HG02970 (cell line): ENCODE data around the gene EAF2.

Experiments used
- ATAC-seq: cut with Tn5 transposase; IDR thresholded peaks from one replicate; pipeline ENCODE4 v1.9.1; 2021; ENCODE audit warnings: mild to moderate bottlenecking, moderate library complexity, moderate number of reproducible peaks; ENCODE audit not compliant: unreplicated experiment, low FRiP score

EAF2 gene

DNA sequence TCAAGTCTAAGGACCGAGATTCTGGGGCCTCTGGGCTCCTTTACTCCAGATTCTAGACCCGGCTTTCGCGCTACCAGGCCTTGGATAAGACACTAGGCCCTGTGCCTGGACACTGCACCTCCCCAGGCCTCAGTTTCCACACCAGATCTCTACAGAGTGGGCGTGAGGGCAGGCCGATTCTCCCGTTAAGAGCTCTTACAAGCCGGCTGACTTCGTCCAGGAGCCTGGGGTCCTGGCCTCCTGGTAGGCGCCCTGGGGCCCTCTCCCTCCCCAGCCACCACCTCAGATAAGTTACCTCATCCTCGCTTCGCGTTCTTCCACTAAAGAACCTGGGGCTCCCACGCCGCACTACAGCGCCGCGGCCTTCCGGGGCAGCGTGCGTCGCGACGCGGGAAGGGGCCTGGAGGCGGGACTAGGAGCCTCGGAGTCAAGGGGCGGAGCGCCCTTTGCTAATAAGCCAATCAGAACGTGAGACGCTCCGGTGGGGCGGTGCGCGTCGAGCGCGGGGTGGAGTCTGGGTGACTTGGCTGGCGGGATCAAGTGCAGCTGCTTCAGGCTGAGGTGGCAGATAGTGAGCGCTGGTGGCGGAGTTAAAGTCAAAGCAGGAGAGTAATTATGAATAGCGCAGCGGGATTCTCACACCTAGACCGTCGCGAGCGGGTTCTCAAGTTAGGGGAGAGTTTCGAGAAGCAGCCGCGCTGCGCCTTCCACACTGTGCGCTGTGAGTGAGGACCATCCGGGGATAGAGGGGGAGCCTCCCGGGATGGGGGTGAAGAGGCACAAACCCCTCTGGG lies at the start of gene EAF2, which contains the start of gene IQCB1:
Gene EAF2 (plus strand): TSS at position 539 of the 794 bp plus-strand sequence. CDS start 77 bp downstream, at position 616.
Gene IQCB1 (minus strand): TSS at position 390 of the 794 bp plus-strand sequence. CDS start 6,100 bp downstream, outside the sequence.
- ATAC-seq: peak; percentile 97

DNA sequence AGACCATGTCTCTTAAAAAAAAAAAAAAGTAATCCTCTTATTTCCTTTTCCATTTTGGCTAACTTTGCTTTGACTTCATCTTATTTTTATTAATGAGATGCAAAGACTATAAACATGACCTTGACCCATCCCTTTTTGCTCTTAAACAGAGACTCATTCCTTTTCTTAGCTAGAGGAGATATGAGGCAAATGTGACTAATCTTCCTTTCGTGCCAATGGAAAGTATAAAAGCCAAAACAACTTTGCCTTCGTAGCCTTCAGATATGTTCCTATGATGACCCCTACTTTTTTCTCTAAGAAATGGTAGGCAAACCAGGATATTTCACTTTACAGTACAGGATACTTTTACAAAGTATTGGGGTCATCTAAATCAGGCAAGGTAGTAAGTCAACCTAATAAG lies 48.5 kb upstream of the EAF2 start:
- ATAC-seq: no peak

DNA sequence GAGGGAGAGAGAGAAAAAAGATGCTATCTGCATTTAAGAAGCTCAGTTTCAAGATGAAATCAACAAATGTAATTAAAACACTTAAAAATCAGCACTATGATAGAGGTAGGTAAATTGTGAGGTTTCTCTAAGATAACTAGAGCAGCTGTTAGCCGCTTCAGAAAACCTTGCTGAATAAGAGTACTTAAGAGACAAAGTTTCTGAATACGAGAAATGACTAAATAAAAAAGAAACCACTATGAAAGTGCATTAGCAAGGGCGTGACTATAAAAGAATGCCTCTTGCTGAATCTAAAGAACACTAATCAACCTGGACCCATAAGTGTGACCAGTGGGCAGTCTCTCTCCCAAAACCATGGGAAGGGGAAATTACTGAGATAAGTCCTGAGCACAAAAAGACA lies 41.9 kb upstream of the EAF2 start:
- ATAC-seq: no peak

DNA sequence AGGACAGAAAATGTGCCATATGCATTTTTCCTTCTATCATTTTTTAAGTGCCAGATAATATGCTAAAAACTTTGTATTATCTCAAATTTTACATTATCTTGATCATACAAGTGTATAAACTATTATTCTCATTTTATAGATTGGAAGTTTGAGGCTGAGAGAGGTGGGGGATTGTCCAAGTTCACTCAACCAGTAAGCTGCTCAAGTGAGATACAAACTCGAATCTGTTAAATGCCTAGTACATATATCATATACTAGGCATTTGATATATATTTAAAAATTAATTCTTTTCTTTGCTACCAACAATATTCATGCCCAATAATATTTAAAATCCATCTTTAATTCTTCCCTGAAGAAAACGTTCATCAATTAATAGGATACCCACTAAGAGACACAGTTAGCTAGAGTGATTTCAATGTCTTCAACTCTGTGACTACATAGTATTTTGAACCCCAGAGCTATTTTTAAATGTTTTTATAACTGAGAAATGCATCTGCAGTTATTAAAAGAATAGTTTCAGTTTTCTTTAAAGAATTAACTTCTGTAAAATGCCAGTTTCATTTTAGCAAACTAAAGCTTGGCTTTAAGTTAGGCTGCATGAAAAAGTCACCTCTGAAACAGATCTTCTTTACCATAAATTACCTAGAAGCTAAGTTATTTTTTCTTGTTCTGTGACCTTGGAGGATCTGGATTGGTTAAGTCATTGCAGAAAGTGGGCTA lies 40.6 kb upstream of the EAF2 start:
- ATAC-seq: no peak

DNA sequence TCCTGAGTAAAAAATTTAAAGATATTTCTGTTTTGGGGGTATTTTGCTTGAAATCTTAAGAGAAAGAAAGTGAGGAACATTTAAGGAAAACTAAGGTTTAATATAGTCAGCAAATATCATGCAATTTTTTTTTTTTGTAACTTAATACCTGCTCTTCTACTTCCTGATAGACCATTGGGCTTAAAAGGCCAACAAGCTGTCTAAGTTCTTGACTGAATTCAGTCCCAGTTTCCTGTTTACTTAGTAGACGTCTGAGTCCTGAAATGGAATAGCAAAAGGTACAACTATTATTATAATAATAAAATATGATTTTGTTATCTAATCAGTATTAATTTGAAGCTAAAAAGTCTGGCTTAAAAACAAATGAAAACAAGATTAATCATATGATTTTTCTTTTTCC lies 38.0 kb upstream of the EAF2 start:
- ATAC-seq: no peak

DNA sequence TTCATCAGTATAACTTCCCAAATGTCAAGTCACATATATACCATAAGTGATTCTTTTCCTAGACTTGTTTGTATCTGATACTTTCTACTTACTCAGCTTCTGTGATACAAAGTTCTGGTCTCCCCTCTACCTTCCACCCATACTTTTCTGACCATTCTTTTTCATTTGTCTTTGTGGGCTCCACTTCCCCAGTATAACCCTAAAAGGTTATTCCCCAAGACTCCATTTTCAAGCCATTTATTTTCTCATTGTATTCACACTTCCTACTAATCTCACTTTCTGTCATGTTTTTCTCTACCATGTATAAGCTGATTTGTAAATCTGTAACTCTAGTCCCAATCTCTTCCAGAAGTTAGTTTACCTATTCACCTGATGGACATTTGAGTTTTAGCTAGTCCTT lies 34.1 kb upstream of the EAF2 start:
- no peak for ATAC-seq

DNA sequence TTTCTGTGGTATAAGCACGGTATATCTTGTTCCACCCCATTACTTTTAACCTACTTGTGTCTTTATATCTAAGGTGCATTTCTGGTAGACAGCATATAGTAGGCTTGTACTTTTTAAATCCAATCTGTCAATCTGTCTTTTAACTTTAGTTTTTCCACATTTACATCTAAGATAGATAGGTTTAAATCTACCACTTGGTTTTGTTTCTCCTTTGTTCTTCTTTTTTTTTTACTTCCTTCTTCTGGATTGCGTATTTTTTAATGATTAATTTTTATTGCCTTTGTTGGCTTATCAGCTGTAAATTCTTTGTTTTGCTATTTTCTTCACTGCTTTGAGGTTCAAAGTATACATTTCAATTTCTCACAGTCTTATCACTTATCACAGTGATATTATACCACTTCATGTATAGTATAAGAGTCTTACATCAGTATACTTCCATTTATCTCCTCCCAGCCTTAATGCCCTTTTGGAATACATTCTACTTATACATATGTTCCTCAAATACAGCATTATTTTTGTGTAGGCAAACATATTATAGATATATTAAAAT lies 31.2 kb upstream of the EAF2 start:
- no peak for ATAC-seq

DNA sequence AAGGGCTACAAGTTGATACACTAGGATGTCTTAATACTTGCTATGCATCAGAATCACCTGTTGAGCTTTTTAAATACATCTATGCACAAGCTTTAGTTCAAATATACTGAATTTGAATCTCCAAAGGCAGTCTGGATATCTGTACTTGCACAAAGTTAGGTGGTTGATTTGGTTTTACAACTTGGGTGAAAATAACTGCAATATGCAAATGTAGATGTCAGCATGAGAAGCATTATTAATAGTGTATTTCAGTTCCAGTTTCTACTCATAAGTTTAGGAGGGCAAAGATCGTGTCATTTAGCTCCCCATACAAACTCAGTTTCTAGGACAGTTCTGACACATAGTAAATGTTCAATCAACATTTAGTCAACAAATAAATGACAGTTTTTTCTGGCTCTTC lies 25.8 kb upstream of the EAF2 start:
- ATAC-seq: peak; percentile 91

DNA sequence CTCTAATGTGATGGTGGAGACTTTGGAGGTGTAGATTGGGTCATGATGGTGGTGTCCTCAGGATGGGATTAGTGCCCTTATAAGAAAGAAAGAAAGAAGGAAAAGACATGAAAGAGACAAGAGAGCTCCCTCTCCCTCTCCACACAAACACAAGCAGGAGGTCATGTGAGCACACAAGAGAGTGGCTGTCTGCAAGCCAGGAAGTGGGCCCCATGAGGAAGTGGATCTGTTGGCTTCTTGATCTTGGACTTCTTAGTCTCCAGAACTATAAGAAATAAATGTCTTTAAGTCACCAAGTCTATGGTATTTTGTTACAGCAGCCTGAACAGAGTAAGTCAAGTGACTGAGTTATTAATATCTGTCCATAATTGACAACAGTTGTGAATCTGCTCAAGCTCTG lies 17.3 kb upstream of the EAF2 start:
- ATAC-seq: no peak

DNA sequence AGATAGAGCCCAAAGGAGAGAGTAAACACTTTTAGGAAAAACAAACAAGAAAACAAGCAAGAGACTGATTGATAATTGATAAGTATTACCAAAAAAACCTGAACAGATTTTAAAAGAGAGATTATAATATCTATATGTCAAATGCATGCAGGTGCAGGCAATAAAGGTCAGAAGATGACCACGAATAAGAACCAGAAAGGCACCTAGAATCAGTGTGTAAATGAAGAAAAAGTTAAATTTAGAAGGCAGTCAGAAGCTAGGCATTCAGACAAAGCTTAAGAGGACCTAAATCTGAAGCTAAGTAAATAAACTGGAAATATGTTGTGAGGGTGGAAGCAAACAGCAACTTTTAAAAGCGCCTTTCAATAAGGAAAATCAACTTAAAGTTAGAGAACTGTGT lies 16.4 kb upstream of the EAF2 start:
- ATAC-seq: no peak

DNA sequence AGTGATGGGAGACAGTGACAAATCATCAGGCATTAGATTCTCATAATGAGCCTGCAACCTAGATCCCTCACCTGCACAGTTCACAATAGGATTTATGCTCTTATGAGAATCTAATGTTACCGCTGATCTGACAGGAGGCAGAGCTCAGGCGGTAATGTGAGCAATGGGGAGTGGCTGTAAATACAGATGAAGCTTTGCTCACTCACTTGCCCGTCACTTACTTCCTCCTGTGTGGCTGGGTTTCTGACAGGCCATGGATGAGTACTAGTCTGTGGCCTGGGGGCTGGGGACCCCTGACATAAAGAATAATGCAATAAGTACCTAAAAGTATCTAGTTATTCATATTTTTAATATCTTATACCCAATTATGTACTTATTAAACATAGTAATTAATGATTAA lies 15.8 kb upstream of the EAF2 start:
- no peak for ATAC-seq

DNA sequence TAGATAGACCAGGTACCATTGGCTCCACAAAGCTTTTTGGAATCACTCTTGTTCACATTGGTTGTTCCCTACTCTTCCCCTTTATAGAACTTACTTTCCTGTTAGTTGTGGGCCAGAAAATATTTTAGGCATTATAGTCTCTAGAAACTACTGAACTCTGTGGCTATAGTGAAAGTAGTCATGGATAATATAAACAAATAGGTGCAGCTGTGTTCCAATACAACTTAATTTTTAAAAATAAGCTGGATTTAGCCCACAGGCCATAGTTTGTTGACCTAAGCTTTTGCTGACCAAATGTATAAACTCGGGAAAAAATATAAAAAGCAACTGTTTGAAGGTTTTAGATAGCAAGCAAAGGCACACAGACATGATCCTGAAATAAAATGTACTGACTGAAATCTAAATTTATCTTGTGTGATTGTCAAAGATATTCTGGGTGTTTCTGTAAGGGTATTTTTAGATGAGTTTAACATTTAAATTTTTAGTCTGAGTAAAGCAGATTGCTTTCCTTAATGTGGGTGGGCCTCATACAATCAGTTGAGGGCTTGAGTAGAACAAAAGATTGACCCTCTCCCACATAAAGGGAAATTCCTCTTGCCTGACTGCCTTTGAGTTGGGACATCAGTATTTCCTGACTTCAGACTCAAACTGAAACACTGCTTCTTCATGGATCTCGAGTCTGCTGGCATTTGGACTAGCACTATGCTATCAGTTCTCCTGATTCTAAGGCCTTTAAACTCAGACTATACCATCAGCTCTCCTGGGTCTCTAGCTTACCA lies 13.4 kb upstream of the EAF2 start:
- ATAC-seq: no peak

DNA sequence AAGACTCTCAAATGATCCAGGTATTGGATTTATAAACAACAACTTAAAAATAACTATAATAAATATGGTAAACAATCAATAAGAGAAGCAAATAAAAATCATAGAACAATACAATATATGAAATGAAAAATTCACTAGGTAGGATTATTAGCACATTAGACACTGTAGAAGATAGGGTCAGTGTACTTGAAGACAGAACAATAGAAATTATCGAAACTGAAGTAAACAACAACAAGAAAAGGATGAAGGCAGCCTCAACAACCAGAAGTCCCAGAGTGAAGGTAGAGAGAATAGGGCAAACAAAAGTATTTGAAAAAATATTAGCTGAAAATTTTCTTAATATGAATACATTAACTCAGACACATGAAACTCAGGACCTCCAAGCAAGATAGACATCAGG lies 12.0 kb upstream of the EAF2 start:
- no peak for ATAC-seq

DNA sequence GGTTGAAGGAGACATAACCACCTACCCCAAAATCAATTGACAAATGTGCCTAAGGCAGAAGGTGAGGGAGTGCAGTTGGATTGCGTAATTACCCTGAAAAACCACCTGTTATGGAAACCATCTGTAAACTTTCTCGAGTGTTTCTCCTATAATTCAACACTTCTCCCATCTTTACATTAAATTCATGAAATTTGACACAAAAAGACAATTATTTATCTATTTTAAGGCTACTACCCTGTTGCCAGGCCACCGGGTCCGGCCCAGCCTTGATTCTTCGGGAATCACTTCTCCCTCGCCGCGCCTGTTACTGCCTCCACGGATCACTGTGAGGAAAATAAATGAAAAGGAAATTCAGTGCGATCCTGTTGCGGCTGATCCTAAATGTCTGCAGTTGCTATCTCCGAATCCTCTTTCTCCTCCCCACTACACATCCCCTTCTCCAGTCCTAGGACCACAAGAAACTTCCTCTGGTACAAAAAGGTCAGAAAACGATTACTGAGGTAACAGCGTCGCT lies 795 bp upstream of the EAF2 start:
- ATAC-seq: no peak

DNA sequence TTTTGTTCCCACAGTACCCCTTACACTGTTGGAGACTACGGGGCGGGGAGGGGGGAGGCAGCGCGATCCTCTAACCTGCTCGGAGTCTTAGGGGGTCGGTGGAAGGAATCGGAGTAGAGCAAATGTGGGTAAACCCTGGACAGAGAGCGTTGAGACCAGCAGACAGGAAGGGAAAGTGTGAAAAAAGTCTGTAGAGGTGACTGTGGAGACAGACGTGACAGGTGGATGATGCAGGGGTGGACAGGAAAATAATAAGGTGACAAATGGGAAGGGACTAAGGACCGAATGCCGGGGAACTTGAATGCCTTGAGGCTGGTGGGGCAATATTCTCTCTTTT lies 424 bp downstream of the EAF2 start:
- ATAC-seq: no peak

DNA sequence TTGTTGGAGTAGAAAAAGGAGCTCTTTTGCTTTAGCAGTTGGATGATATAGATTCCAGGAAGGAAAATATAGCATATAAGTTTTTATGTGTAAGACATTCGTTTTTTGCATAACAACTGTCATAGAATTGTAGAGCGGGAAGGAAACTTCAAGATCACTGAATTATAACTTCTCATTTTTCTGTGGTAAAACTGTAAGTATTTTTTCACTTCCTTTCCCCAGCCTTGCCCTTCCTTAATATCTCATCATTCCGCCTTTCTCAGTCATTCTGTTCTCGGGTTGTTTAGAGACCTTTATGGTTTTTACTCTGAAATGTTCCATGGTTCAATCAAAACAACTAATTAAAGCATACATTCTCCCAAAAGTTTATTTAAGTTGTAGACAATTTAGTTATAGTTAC lies 1.1 kb downstream of the EAF2 start:
- no peak for ATAC-seq

DNA sequence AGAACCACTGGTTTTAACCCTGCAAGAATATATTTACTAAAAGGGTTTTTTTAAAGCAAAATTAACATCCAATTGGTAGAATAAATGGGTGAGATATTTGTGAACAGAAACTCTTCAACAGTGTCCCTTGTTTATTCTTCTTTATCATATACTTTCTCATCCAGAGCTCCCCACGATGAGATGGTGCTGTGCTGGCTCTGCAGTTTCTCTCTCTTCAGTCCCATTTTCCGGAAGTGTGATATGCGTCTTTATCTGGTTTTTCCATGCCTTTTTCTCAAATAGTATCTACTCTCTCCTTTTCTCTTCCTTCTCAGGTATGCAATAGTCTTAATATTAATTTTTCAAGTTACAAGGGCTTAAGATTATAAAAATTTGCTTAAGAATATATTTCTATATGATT lies 1.5 kb downstream of the EAF2 start:
- no peak for ATAC-seq

DNA sequence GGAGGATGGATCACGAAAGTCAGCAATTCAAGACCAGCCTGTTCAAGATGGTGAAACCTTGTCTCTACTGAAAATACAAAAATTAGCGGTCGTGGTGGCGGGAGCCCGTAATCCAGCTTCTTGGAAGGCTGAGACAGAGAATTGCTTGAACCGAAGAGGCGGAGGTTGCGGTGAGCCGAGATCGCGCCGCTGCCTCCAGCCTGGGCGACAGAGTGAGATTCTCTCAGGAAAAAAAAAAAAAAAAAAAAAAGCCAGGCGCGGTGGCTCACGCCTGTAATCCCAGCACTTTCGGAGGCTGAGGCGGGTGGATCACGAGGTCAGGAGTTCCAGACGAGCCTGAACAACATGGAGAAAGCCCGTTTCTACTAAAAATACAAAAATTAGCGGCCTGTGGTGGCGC lies 5.0 kb downstream of the EAF2 start:
- no peak for ATAC-seq

DNA sequence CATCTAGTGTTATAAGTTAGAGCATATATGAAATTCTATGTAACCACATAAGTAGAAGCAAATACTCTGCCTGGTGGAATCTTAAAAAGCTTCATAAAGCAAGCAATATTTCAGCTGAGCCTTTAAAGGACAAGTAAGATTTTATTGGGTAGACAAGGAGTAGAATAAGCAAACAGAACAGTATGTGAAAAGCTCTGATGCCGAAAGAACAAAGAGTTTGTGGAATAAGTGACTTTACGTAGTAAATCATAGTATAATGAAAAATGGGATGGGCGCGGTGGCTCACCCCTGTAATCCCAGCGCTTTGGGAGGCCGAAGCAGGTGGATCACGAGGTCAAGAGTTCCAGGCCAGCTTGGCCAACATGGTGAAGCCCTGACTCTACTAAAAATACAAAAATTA lies 9.9 kb downstream of the EAF2 start:
- ATAC-seq: no peak

DNA sequence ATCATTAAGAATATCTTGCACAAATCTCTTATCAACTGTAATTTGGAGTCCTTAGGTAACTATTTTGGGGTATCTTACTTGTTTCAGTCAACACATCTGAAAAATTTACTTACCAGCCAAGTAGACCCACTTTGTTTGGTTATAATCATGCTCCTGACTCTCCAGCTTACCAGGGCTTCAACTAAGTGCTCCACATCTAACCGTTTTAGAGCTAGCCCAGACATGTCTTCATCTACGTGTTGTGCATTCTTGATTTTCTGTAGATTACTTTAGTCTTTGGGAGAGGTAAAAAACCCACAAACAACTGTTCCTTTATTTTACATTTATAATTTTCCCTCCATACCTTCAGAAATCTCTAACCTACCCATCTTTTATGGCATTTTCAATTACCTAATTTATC lies 17.2 kb downstream of the EAF2 start:
- no peak for ATAC-seq

DNA sequence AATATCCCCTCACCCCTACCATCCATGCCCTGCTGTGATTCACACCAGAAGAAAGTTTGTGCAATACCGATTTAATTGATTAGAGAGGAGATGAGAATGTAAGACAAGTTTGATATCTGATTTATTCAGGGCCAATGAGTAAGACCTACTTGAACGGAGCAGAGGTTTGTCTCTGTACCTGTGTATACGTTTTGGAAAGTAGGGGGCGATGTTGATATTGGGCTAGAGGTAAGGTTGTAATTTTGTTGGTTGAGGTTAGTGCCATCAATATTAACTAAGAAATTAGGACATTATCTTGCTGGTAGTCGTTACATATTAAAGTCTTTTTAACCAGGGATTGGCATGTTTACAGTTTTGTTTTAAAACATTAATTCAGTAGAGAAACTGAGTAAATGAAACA lies 20.5 kb downstream of the EAF2 start:
- no peak for ATAC-seq
